NCI-H446 (cell line): Measurements from ENCODE around the gene CACNA1C.
"Not testable (repeated sequence)": the region's sequence is repeated elsewhere in the genome, so short reads cannot be mapped to it uniquely, and the experiment has no call there.

ENCODE experiments used
- DNase-seq, 2 experiments: peaks; one replicate each; lab custom pipeline; 2025; lab: John Stamatoyannopoulos, UW

CACNA1C gene

GRCh38 chr12:2234091-2234490 is 181.3 kb downstream of the CACNA1C start:
- no peak for DNase-seq

- DNase-seq: no peak
Measured at GRCh38 chr12:2234646-2235350, 182.0 kb downstream of the CACNA1C start.

GRCh38 chr12:2236506-2237294 is 183.9 kb downstream of the CACNA1C start:
- DNase-seq: no peak

GRCh38 chr12:2238111-2238510 is 185.3 kb downstream of the CACNA1C start:
- DNase-seq: no peak

GRCh38 chr12:2239381-2239871 is 186.6 kb downstream of the CACNA1C start:
- DNase-seq: peak; percentile 53 to 88

GRCh38 chr12:2240390-2240789 is 187.6 kb downstream of the CACNA1C start:
- no peak for DNase-seq

- no peak for DNase-seq
Measured at GRCh38 chr12:2240984-2241383, 188.2 kb downstream of the CACNA1C start.

GRCh38 chr12:2242216-2242615 is 189.4 kb downstream of the CACNA1C start:
- no peak for DNase-seq

GRCh38 chr12:2242816-2243215 is 190.0 kb downstream of the CACNA1C start:
- DNase-seq: no peak

- DNase-seq: no peak
Measured at GRCh38 chr12:2243275-2243674, 190.5 kb downstream of the CACNA1C start.

- DNase-seq: peak; percentile 43 to 70
Measured at GRCh38 chr12:2244013-2244861, 191.4 kb downstream of the CACNA1C start.

GRCh38 chr12:2246358-2246757 is 193.6 kb downstream of the CACNA1C start:
- no peak for DNase-seq

GRCh38 chr12:2247120-2247519 is 194.3 kb downstream of the CACNA1C start:
- no peak for DNase-seq

- no peak for DNase-seq
Measured at GRCh38 chr12:2247596-2247995, 194.8 kb downstream of the CACNA1C start.

- DNase-seq: no peak
Measured at GRCh38 chr12:2248087-2248900, 195.5 kb downstream of the CACNA1C start.

- DNase-seq: peak in 1 of 2 experiments; percentile 29
Measured at GRCh38 chr12:2248901-2249381, 196.2 kb downstream of the CACNA1C start.

- no peak for DNase-seq
Measured at GRCh38 chr12:2250797-2251196, 198.0 kb downstream of the CACNA1C start.

- DNase-seq: no peak
Measured at GRCh38 chr12:2251526-2252209, 198.9 kb downstream of the CACNA1C start.

- DNase-seq: no peak
Measured at GRCh38 chr12:2255311-2255710, 202.5 kb downstream of the CACNA1C start.

GRCh38 chr12:2255731-2256130 is 202.9 kb downstream of the CACNA1C start:
- not testable (repeated sequence) for DNase-seq

GRCh38 chr12:2256453-2256852 is 203.7 kb downstream of the CACNA1C start:
- DNase-seq: no peak
